Measurements from ENCODE around the gene FRMD4B.

The FRMD4B gene

DNA sequence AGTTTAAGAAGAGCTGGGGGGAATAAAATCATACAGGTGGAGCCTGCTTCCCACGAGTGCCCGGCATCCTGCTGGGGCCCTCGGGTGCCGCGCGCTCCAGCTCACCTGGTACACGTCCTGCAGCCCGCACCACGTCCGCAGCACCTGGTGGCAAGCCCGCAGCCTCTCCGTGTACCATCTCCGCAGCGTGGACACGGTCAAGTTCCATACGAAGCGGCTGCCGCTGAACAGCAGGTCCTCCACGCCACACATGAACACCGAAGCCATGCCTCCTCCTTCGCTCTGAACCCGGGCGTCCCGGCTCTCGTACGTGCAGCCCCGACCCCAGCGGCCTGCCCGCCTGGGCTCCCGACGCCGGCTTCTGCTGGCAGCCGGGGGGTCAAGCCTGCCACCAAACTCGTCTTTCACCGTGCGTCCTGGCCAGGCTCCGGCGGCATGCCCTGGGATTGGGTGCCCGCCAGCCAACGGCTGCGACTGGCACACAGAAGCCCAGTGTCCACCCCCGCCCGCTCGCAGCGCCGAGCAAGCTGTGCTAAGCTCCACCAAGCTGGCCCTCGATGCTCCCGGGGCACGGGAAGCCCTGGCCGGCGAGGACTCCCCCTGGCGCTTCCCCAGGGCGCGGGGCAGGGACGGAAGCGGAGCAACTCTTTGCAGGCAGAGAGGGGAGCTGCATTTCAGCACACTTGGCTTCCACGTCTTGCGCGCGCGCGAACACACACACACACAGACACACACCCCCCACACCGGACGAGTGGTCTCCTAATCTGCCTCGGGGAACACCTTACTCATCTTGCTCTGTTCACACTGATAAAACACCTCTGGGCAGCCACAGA lies at the start of gene FRMD4B:
TSS of gene FRMD4B (minus strand) at position 366 of the 833 bp plus-strand sequence. CDS start at position 267, 99 bp downstream.
- no peak for DNase-seq (ENCODE audit: low read depth in 2 of 2)

DNA sequence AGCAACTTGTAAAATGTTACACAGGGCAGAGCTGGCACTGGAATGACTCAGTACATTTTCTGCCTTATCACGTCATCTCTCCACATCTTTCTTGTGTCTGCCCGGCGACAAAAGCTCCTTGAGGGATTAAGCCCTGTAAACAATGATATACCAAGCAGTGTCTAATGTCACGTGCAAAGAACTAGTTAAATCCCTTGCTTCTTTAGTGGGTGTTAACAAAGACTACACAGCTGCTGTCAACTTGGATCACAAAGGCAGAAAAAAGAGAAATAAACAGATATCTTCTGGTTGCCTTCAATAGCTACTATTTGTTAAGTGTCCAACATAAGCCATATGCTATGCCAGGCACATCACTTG lies 48.1 kb upstream of the FRMD4B start:
- no peak for DNase-seq (ENCODE audit: low read depth in 2 of 2)

DNA sequence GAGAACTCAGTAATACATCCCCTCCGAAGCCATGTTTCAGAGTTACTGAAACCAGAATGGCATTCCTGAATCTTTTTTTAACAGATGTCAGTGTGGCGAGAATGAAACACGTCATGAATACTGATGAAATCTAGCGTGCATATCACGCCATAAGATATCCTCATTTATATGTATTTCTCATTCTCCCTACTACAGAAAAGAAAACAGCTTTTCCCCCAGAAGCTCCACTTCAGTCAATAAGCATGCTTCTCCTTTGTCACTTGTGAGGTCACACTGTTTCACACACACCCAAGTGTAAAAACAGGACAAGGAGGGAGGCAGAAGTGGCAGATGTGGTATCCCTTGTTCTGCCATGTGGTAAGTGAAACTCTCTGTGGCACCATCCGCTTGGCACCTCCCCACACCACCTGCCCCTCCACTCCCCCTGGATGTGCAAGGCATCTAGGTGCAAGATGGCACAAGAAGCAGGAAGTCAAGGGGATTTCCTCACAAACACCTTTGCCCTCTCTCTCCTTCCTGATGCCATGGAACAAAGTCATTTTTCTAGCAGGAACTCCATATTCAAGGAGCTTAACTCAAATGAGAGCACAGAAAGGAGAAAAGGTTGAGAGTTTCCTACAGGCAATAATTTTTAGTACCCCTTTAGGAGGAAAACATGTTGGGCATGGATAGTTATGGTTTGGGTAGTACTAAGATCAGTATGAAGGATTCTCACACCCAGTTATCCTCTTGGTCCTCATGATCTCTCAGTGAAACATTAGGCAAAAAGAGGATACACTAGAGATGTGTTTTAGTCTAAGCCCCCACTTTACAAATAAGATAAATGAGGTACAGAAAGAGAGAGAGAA lies 47.5 kb upstream of the FRMD4B start:
- DNase-seq (ENCODE audit: low read depth in 2 of 2): no peak

DNA sequence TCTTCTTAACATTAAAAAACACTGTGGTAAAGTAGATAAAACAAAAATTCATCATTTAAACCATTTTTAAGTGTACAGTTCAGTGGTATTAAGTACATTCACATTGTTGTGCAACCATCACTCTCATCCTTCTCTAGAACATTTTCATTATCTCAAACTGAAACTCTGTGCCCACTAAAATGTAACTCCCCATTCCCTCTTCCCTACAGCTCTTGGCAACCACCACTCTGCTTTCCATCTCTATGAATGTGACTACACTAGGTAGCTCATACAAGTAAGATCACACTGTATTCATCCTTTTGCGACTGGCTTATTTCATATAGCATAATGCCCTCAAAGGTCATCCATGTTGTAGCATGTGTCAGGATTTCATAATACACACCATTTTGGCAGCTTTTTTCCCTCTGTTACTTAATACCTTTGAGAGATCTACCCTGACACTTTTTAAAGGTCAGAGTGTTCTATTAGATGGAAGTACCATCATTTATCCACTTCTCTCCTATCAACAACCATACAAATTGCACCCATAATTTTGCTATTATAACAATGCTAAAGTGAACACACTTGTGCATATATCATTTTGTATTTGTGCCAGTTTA lies 42.9 kb upstream of the FRMD4B start:
- no peak for DNase-seq (ENCODE audit: low read depth in 2 of 2)

DNA sequence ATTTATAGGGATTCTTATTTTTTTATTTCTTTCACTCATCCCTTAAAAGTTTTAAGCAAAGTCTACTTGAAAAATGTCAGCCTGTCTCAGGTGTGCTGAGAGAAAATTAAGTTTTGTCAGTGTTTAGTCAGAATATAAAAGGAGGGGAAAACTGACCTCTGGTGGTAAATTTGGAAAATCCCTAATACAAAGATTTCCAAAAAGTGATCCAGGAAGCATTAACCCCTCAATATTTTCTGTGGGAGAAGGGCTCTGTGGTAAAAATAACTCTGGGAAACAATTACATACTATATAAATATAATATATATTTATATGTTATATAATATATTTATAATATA lies 41.0 kb upstream of the FRMD4B start:
- no peak for DNase-seq (ENCODE audit: low read depth in 2 of 2)

DNA sequence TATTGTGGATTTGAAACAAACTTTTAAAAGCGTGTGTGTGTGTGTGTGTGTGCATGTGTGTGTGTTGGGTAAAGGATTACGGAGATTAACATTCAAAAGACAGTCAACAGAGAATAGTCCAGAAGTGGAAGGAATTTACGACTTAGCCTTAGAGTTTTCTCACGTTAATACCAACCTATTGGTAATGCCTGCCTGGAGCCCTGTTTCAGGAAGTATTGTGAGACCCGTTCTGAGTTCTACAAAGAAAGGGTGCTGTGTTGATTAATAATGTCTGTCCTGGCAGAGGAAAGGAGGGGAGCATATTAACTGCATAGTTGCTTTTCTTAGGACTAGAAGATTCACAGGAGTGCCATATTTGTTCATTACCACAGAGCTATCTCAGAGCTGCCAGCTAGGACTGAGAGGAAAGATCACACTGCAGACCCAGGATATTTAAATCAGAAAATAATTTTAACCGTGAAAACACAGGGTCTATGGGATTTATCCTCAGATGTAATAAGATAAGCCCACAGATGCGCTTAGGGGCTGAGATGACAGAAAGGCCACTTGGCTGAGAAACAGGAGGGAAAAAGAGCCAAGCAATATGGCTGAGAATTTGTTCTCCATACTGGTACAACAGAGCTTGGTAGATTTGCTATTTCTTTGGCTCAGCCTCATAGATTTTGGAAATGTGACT lies 40.5 kb upstream of the FRMD4B start:
- no peak for DNase-seq (ENCODE audit: low read depth in 2 of 2)

DNA sequence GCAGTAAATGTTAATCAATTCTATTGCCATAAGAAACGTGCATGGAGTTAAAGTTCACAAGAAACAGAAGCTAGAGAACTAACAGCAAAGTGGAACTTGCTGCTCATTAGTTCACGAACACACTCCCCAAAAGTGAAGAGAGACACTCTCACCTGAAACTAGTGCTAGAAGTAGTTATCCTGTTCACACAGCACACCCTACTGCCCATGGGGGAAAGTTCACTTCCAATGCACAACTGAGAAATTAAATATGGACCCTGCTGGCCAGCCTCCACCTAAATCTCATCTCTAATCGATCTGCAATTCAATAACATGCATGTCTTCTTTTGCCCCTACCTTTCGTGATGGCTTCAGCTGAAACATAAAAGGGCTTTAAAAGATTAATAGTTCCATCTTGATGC lies 39.4 kb upstream of the FRMD4B start:
- DNase-seq (ENCODE audit: low read depth in 2 of 2): no peak

DNA sequence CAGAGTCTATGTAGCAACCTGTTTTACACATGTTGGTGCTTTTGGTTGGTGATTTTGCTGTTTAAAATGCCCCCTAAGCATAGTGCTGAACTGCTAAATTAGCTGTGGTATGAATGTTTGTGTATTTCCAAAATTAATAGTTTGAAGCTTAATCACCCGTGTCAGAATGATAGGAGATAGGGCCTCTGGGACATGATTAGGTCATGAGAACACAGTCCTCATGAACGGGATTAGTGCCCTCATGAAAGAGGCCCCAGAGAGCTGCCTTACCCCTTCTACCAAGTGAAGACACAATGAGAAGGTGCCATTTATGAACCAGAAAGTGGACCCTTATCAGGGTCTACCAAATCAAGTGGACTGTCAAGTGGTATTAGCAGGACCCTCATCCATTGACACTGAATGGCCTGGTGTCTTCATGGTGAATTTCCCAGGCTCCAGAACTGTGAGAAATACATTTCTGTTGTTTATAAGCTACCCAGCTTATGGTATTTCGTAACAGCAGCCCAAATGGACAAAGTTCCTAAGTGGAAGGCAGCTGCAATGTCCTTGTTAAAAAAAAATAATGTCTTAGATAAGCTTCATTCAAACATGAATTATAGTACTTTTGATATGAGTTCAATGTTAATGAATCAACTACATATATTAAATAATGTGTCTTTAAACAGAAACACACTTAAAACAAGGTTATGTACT lies 37.7 kb upstream of the FRMD4B start:
- DNase-seq (ENCODE audit: low read depth in 2 of 2): no peak

DNA sequence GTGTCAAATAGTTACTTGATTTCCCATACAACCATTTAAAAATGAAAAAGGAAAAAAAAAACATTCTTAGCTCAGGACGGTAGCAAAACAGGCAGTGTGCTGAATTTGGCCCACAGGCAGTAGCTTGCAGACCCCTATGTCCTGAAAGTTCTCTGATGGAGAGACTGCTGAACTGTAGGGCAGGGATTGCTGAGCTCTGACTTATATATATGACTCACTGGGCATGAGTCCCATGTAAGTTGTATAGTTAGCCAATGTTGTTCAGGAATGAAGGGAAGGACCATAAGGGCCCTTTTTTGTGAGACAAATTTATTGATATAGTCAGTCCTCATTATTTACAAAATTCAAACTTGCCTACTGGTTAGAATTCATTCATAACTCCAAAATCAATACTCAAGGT lies 36.9 kb upstream of the FRMD4B start:
- no peak for DNase-seq (ENCODE audit: low read depth in 2 of 2)

DNA sequence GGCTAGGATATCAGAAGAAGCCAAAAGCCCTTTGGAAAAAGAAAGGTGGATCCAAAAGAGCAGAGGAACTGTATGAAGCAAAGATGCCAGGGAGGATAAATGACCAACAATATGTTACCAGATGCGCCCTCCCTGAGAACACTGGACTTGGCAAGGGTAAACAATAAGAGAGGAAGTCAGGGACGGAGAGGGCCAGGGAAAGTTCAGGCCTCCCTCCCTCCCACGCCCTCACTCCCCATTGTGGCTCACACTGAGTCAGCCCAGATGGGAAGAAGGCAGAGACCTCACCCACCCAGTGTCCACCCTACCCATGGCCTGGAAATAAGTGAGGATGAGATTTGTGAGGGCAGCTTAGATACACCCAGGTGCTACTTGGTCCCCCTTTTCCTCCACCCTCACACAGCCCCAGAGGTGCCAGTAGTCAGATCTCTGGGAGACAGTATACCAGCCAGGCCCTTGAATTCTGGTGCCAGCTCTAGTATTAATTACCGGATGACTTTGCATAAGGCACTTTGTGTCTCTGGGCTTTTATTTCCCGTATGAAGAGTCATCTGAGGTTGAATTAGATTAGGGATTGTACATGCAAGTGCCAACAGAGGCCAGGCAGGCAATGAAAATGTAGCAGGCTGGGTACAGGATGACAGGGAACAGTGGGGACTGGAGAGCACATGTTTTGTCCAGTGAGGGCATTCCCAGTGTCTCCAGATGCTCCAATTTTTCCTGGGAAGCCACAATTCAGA lies 35.1 kb upstream of the FRMD4B start:
- DNase-seq (ENCODE audit: low read depth in 2 of 2): no peak

DNA sequence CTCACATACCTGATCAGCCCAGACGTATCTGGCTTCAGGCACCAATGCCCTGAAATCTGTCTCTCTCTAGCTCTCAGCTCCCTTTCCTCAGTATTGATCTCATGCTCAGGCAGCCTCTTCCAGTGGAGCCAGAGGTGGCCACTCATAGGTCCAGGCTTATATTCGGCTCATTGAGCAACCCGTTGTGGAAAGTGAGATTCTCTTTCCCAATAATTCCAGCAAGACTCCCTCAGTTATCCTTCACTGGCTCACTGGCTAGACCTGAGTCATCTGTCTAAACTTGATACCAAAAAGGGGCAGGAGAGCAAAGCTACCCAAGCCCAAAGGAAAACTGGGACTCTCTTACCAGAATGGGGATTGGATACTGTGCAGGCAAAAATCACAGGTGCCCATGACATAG lies 33.4 kb upstream of the FRMD4B start:
- no peak for DNase-seq (ENCODE audit: low read depth in 2 of 2)

DNA sequence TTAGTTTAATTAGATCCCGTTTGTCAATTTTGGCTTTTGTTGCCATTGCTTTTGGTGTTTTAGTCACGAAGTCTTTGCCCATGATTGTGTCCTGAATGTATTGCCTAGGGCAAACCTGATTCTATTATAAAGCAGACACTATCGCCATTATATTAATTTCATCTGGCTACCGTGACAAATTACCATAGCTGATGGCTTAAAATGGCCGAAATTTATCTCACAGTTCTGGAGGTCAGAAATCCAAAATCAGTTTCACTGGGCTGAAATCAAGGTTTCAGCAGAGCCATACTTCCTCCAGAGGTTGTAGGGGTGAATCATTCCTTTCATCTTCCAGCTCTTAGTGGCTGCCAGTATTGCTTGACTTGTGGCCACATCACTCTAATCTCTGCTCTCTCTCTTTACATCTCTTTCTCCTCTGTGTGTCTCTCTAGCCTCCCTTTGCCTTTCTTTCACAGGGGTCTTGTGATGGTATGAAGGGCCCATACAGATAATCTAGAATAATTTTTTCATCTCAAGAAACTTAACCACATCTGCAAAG lies 31.7 kb upstream of the FRMD4B start:
- DNase-seq (ENCODE audit: low read depth in 2 of 2): no peak

DNA sequence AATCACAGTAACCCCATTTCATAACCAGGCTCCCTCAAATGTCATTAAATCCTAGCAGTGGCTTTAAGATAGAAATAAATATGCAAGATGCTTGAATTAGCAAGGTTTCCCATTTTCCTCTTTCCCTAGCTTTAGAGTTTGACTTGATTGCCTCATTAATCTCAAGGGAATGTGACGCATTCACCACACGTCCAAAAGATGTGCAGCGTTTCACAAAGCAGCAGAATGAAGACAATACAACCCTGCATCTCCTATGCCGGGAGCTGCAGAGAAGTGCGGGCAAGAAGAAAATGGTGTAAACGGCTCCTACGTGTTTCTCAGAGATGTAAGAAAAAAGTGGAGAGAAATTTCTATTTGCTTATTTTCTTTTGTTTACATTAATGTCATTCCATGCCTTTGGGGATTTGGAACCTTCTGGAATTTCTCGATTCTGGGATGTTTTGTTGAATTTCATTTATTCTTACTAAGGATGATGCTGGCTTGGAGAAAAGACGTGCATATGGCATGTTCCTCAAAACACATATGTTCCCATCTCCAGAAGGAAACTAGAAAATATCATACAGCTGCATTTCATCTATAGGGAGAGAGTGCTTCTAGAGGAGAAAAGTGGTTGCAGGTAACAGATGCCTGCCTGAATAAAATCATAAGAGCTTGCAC lies 27.8 kb upstream of the FRMD4B start:
- DNase-seq (ENCODE audit: low read depth in 2 of 2): no peak

DNA sequence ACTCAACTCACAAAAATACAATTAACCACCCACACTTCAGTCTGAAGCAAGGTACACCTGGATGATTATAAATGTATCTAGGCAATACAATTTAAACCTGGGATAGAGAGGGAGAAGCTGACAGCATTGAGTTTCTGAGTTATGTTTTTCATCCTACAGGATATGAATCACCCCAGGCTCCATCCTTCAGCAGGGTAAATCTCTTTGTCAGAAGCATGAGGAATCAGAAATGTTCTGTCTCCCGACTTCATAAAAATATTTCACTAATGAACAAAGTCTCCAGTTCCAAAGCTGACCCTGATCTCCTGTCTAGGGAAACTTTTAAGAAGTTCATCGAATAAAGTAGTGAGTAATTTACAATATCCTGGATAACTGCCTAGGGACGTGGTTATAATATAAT lies 25.5 kb upstream of the FRMD4B start:
- no peak for DNase-seq (ENCODE audit: low read depth in 2 of 2)

DNA sequence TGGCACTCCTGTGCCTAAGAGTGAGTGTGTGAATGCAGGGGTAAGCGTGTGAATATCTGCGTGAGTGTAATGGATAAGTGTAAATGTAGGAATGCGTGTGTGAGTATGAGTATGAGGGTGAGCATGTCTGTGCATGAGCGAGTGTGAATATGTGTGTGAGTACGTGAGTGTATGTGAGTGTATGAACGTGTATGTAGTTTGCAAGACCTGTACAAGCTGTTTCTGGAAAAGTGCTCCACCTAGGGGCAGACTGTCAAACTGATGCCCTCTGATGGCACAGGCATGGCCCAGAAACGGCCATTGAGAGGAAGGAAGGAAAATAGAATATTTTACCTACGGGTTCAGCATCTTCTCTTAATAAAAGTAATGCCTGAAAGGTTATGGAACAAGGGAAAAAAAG lies 24.4 kb upstream of the FRMD4B start:
- peak in 1 of 2 donors; percentile 26 for DNase-seq (ENCODE audit: low read depth in 2 of 2)

DNA sequence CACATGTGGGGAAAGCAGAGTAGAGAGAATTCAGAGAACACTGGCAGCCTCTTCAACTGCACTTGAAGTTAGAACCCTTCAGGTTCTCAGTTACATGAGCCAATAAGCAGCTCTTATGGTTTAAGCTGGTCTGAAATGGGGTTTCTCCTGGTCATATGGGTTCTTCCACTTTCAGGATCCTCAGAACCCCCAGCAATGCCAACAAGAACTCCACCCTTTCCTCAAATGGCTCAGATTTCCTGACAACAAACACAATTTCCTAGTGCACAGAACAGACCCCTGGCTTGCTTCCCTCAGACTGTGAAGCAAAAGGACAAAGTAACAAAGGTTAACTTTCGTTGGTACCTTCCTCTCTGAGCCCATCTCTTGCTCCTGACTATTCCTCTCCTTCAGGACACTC lies 23.9 kb upstream of the FRMD4B start:
- no peak for DNase-seq (ENCODE audit: low read depth in 2 of 2)

DNA sequence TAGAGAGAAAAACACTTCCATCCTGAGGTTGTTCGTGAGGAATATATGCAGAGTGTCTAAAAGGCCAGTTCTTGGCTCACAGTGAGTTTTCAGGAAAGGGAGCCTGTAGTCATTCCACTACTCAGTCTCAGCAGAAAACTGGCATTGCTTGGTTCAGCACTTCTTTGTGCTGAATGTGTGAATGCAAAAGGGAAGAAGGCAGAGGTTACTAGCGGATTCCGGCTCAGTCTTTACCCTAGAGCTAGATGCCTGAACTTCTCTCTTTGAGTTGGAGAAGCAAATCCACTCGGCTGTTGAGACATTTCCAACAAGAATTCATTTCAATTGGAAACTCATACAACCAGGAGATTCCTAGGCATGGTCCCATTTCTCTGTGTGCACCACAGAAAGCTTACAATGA lies 23.1 kb upstream of the FRMD4B start:
- DNase-seq (ENCODE audit: low read depth in 2 of 2): no peak

DNA sequence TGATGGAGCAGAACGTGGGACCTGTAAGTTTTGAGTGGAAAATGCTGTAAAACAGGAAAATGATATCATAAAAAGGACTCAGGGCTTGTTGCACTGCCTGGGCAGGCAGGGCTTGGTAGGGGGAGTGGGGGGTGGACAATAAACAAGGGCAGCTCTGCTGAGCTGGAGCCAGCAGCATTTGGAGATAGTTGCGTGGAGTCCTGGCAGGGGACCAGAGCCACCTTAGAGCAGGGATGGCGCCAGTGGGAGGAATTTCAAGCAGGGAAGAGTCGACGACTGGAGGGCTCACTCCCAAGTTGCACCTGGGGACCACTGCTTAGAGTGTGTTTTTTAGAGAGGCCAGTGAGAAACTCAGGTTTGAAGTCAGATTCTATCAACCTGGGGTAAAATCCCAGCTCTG lies 22.7 kb upstream of the FRMD4B start:
- DNase-seq (ENCODE audit: low read depth in 2 of 2): no peak

DNA sequence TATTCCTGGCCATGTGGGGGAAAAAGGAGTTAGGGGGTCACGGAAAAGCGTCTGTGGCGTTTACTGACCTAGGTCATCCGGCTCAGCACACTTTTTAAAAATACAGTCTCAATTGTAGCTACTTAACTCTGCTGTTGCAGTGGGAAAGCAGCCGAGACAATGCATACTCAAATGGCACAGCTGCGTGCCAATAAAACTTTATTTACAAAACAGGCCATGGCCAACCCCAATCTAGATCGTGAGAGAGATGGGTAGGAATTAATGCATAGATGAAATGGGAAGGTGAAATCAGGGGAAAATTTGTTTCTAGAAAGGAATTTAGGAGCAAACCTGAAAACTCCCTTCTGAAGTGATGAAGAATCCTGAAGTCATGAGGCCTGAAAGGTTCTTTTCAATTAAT lies 22.0 kb upstream of the FRMD4B start:
- DNase-seq (ENCODE audit: low read depth in 2 of 2): no peak

DNA sequence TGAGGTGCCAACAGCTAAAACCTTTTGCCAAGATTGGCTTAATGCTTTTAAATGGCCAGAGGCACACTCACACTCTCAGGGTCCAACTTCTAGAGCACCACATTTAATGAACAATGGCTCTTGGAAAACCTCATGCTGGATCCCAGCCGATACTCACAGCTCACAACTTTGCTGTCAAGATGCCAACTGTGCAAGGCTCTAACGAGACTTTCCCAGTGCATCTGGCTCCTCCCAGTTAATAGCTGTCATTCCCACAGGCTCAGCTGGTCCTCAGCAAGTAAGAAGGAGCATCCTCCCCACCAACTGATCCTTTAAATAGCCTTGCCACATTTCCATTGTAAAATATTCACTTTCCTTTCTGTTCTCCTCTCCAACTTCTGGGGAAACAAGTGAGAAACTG lies 20.3 kb upstream of the FRMD4B start:
- DNase-seq (ENCODE audit: low read depth in 2 of 2): no peak
